ENCODE results near the gene C16orf96. TPM values are rescaled to one million over a fixed set of nuclear protein-coding genes. Genes with fewer than 3 reads are reported as not detected.

C16orf96 gene
- total and polyA plus RNA-seq, 2 donors (not counting 3 experiments of a cell fraction or from before 2014, with no cell fraction given): not detected

GRCh38 chr16:4580250-4580649 is 24.1 kb downstream of the C16orf96 start:
- no peaks in the 10 kb centered on the region for H3K9me1 ChIP-seq (replicated peaks; ENCODE audit: control insufficient read depth, extremely low read depth, insufficient read depth, low read length)
- POLR2A ChIA-PET: no interaction called here
- no peak overlapping the region for H3K4me2 ChIP-seq (ENCODE audit: insufficient read depth, low read length)
- dilution Hi-C loops (cut with MboI; ENCODE audit: extremely low pct_ligation_motif_present, low sequenced_read_pairs) (no loop called here), intact Hi-C loops (cut with micrococcal nuclease) (no loop called here)
- H3K9ac ChIP-seq (replicated peaks; ENCODE audit: extremely low read depth, insufficient read depth, low read length): no peak overlapping the region
- no peak for TF ChIP-seq GATA2 (IDR thresholded peaks at IDR 0.05; ENCODE audit: insufficient read depth, insufficient read length, low read depth, low read length)
- TF ChIP-seq POLR2A (IDR thresholded peaks at IDR 0.05; ENCODE audit: low read depth, low read length): no peak
- TF ChIP-seq MAX (IDR thresholded peaks at IDR 0.05; ENCODE audit: insufficient read depth, insufficient read length): no peak
- no peaks in the 10 kb centered on the region for H3K4me1 ChIP-seq (ENCODE audit: control insufficient read depth, extremely low read depth, insufficient read depth, low read length)
- no peak overlapping the region for H3K27ac ChIP-seq (ENCODE audit: insufficient read depth, low read depth, low read length)
- no peak for FAIRE-seq
- H2AFZ ChIP-seq (ENCODE audit: low read depth, low read length): no peak overlapping the region
- no peaks in the 10 kb centered on the region for H3K27me3 ChIP-seq (ENCODE audit: control insufficient read depth in 2 of 2, insufficient read depth in 2 of 2, low read length in 2 of 2)
- no peaks in the 10 kb centered on the region for H3K79me2 ChIP-seq (ENCODE audit: control insufficient read depth, insufficient read depth, low read length)
- no peak for DNase-seq (ENCODE audit: low read depth, low spot score)
- CTCF ChIA-PET: no interaction called here
- H4K20me1 ChIP-seq (replicated peaks; ENCODE audit: control insufficient read depth, extremely low read depth, insufficient read depth, low read length): no peaks in the 10 kb centered on the region
- no peaks in the 10 kb centered on the region for H3K36me3 ChIP-seq (ENCODE audit: control insufficient read depth in 2 of 2, extremely low read depth in 1 of 2, insufficient read depth in 2 of 2, low read length in 2 of 2)
- no peak overlapping the region for H3K4me3 ChIP-seq (replicated peaks in 1 of 3; ENCODE audit: insufficient read depth in 1 of 3, low read depth in 1 of 3, low read length in 3 of 3)
- BruUV-seq (replicated peaks): no TSS peak
- H3K9me3 ChIP-seq (replicated peaks; ENCODE audit: control insufficient read depth, insufficient read depth, low read length): no peaks in the 10 kb centered on the region

- no peak for DNase-seq (ENCODE audit: low read depth, low spot score)
- Histone ChIP-seq H3K9me3 (replicated peaks; ENCODE audit: control insufficient read depth, insufficient read depth, low read length) (no peaks in the 10 kb centered on the region), H3K9ac (replicated peaks; ENCODE audit: extremely low read depth, insufficient read depth, low read length) (no peak overlapping the region), H3K4me3 (replicated peaks in 1 of 3; ENCODE audit: insufficient read depth in 1 of 3, low read depth in 1 of 3, low read length in 3 of 3) (no peak overlapping the region), H3K4me2 (ENCODE audit: insufficient read depth, low read length) (no peak overlapping the region), H2AFZ (ENCODE audit: low read depth, low read length) (no peak overlapping the region), H3K4me1 (ENCODE audit: control insufficient read depth, extremely low read depth, insufficient read depth, low read length) (no peaks in the 10 kb centered on the region), H3K27me3 (ENCODE audit: control insufficient read depth in 2 of 2, insufficient read depth in 2 of 2, low read length in 2 of 2) (peaks cover 0 to 9% of the 10 kb centered on the region in 2 experiments), H3K9me1 (replicated peaks; ENCODE audit: control insufficient read depth, extremely low read depth, insufficient read depth, low read length) (no peaks in the 10 kb centered on the region), H3K36me3 (ENCODE audit: control insufficient read depth in 2 of 2, extremely low read depth in 1 of 2, insufficient read depth in 2 of 2, low read length in 2 of 2) (no peaks in the 10 kb centered on the region), H4K20me1 (replicated peaks; ENCODE audit: control insufficient read depth, extremely low read depth, insufficient read depth, low read length) (no peaks in the 10 kb centered on the region), H3K79me2 (ENCODE audit: control insufficient read depth, insufficient read depth, low read length) (no peaks in the 10 kb centered on the region), H3K27ac (ENCODE audit: insufficient read depth, low read depth, low read length) (no peak overlapping the region)
- BruUV-seq (replicated peaks): no TSS peak
- TF ChIP-seq MYC (IDR thresholded peaks at IDR 0.05; ENCODE audit: low read depth, low read length) (no peak), GATA2 (IDR thresholded peaks at IDR 0.05; ENCODE audit: insufficient read depth, insufficient read length, low read depth, low read length) (no peak), JUN (IDR thresholded peaks at IDR 0.05; ENCODE audit: borderline replicate concordance, insufficient read depth, insufficient read length, low read depth) (no peak), FOS (IDR thresholded peaks at IDR 0.05; ENCODE audit: borderline replicate concordance, insufficient read depth, low read length) (no peak), POLR2A (IDR thresholded peaks at IDR 0.05; ENCODE audit: low read depth, low read length) (no peak), POLR2AphosphoS5 (IDR thresholded peaks at IDR 0.05; ENCODE audit: insufficient read depth, low read depth, low read length) (no peak), MAX (IDR thresholded peaks at IDR 0.05; ENCODE audit: insufficient read depth, insufficient read length) (no peak), CTCF (IDR thresholded peaks at IDR 0.05; ENCODE audit: extremely low read depth in 1 of 2, insufficient read depth in 1 of 2, low read depth in 1 of 2, low read length in 2 of 2) (no peak), EZH2 (IDR thresholded peaks at IDR 0.05; ENCODE audit: borderline replicate concordance, low read depth, low read length, severe bottlenecking) (no peak)
- no peak for FAIRE-seq
- ChIA-PET CTCF (interaction anchor here (1.0 to 2.1 kb wide), 2 partner anchors 16 to 34 kb away, joined by 3 to 10 read pairs; no protein-coding TSS in a partner anchor), POLR2A (no interaction called here)
- dilution Hi-C loops (cut with MboI; ENCODE audit: extremely low pct_ligation_motif_present, low sequenced_read_pairs) (no loop called here), intact Hi-C loops (cut with micrococcal nuclease) (no loop called here)
These were observed 27.8 kb downstream of the C16orf96 start for GRCh38 chr16:4583906-4584305.

All from endothelial cell of umbilical vein (primary cell).